Activated T-helper 1 cell treated with anti-CD3 and anti-CD28 coated beads, Interleukin-2, amount 50 U/mL, for 16 hours (primary cell): Measurements from ENCODE around the gene BEAN1.
"Not testable (repeated sequence)": the region's sequence is repeated elsewhere in the genome, so short reads cannot be mapped to it uniquely, and the experiment has no call there.

Experiments
- DNase-seq, 2 donors: peaks; one replicate each; pipeline ENCODE4 v3.0.0-alpha.2; 2020; ENCODE audit warnings: low read depth in 1 of 2, low spot score in 1 of 2

BEAN1 gene

GRCh38 chr16:66503612-66504011, 76.5 kb downstream of the BEAN1 start:
- DNase-seq: no peak

DNA sequence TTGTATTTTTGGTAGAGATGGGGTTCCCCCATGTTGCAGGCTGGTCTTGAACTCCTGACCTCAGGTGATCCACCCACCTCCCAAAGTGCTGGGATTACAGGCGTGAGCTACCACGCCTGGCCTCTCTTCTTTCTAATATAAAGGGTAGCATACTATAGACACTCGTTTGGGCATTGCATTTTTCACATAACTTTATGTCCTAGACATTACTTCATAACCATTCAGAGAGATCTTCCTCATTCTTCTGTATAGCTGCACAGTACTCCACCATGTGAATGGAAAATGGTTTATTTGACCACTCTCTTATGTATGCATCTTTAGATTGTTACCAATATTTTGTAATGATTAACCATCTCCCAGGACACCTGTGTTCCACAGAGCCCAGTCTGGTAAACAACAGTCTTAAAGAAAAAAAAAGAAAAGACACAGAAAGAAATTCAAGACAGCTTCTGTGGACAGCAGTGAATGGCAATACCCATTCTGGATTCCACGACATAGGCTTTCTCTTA, 80.7 kb downstream of the BEAN1 start:
- DNase-seq: no peak

DNA sequence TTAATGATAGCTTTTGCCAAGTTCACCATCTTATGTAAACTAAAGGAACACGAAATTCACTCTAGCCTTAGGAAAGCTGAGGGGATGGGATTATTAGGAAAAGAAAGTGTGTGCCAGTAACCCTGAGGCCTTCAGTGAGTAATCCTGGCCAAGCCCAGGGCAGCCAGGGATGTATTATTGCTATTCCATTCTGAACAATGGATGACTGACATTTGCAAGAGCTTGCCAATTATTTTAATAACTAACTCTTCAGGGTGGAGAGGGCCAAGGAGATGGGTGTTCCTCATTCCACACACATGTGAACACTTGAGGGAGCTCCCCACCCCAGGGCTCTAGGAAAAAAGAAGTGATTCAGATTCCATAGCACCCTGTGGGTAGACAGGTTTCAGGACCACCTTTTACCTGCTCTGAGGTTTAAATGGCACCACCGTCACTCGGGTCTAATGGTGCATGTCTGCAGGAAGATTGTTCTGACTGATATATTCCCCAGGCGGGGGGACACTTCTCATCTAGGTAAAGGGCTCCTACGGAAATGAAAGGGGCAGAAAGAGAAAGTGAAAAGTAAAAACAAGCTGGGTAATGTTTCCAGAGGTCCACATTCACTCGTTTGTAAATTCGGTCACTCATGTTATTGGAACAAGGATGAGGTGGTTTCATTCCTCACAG, 81.3 kb downstream of the BEAN1 start:
- no peak for DNase-seq

DNA sequence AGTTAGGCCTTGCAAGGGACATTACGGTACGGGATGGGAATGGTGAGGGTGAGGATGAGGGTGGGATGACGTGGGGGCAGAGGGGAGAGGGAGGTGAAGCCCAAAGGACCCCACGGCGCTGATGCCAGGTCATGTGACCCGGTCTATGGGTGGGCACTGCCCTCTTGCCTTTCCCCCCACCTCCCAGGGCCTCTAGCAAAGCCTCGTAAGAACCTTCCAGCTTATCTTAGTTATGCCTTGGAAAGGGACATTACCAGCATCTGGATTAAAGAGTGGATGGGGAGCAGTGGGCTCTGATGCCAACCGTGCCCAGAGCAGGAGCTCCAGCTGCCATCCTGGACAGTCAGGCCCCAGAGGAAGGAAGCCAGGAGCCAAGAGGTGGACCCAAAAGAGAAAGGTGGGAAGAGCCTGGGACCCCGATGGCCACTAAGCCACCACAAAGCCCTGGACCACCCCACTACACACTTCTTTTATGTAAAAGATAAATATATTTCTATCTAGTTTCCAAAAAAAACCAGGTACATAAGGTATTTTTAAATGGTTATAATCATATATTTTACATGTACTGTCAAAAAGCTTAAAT, 81.9 kb downstream of the BEAN1 start:
- no peak for DNase-seq

DNA sequence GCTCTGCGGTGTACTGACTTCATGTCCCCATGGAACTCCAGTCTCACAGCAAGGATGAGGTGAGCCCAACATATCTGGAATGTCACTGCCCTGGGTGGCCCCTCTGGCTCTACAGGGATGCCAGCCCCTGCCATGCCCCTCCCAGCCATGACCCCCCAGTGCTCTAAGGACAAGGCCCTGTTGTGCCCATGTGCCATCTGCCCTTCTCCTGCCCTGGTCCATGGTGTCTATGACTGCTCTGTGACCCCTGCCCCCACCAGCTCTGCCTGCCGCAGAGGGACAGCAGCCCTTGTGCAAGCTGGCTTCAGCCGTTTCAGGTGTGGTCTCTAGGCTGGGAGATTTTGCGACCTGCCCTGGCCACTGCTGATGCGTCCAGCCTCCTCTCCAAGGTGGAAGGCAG, 82.5 kb downstream of the BEAN1 start:
- no peak for DNase-seq

DNA sequence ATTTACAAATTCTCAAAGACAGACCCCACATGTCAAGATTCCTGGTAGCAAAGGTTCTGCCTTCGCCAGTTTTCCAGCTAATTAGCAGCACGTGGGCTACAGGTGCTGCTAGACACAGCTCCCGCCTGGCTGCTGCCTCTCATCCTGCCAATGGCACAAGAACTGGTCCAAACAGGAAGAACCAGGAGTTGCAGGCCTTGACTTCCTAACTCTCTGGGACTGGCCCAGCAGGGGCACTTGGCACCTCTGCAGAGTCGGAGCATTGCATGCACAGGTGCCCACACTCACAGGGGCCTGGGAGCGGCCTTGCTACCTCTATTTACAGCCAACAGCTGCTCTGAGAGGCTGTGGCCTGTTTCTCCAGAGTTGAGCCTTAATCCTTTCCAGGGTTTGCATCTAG, 83.2 kb downstream of the BEAN1 start:
- no peak for DNase-seq

- no peak for DNase-seq
These were observed 83.9 kb downstream of the BEAN1 start for GRCh38 chr16:66510711-66511601.

DNA sequence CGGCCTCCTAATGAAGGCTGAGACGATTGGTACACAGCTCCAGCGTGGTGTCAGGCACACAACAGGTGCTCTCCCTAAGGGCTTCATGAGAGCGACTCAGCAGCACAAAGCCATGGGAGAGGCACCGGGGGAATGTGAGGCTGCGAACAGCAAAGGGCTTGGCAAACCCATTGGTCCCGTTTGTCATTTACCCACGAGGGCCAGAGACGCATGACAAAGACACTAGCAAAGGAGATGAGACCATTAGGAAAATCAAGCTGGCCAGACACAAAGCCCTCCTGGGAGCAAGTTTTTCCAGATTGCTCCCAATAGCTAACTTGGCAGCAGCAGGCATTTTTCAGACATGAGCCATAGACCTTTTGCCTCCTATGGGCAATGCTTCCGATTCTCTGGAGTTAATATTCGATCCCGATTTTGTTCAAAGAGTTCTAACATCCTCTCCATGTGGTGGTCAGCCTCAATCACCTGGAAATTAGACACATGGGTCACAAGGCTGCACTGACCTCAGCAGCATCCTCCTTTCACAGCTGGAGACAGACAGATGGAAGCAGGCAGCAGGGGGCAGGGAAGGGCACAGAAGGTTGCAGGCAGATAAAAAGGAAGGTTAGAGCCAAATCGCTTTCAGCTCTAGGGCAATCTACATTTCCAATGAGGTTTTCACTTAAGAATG, 84.6 kb downstream of the BEAN1 start:
- no peak for DNase-seq

- DNase-seq: no peak
These were observed 85.4 kb downstream of the BEAN1 start for GRCh38 chr16:66512272-66513110.

DNA sequence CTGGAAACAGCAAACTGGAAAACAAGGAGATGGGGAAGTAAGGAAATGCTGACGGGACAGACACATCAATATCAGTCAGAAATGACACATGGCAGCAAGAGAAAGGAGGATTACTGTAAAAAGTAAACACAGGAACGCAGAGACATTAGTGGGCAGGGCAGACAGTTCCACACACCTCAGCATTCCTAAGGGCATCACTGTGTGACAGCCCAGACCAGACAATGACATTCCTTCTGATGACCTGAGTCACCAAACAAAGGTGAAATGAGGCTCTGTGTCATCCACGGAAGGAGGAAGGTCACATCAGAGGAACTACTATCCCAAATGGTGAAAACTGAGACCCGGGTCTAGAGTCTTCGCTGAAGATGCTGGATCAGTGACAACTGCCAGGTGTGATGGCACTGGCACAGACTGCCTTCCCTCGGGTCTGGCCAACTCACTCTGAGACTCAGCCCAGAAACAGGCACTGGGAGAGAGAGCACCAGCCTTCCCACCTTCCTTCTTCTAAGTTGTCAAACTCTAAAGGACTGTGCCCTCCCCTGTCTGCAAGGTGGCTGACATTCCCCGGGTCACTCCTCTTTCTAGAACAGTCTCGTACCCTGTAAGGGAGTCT, 86.1 kb downstream of the BEAN1 start:
- no peak for DNase-seq

- not testable (repeated sequence) for DNase-seq
These were observed 87.3 kb downstream of the BEAN1 start for GRCh38 chr16:66514391-66514790.

DNA sequence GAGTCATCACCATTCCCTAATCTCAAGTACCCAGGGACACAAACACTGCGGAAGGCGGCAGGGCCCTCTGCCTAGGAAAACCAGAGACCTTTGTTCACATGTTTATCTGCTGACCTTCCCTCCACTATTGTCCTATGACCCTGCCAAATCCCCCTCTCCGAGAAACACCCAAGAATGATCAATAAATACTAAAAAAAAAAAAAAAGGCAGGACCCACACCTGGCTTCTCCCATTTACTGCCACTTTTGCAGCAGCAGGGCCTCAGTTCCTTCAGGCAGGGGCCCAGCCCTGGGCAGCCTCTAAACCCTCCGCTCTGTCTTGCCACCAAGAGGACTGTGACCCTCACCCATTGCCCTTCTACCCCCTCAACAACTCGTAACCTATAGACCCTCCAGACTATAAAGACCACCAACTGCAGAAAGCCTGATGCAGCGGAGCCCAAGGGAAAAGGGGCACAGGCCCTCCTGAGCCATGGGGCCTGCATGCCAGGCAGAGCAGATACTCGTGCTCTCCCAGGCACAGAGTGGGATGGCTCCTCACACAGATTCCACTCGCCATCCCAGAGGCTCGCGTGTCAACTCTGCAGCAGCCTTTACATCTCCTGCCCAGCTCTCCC, 88.0 kb downstream of the BEAN1 start:
- DNase-seq: not testable (repeated sequence)

DNA sequence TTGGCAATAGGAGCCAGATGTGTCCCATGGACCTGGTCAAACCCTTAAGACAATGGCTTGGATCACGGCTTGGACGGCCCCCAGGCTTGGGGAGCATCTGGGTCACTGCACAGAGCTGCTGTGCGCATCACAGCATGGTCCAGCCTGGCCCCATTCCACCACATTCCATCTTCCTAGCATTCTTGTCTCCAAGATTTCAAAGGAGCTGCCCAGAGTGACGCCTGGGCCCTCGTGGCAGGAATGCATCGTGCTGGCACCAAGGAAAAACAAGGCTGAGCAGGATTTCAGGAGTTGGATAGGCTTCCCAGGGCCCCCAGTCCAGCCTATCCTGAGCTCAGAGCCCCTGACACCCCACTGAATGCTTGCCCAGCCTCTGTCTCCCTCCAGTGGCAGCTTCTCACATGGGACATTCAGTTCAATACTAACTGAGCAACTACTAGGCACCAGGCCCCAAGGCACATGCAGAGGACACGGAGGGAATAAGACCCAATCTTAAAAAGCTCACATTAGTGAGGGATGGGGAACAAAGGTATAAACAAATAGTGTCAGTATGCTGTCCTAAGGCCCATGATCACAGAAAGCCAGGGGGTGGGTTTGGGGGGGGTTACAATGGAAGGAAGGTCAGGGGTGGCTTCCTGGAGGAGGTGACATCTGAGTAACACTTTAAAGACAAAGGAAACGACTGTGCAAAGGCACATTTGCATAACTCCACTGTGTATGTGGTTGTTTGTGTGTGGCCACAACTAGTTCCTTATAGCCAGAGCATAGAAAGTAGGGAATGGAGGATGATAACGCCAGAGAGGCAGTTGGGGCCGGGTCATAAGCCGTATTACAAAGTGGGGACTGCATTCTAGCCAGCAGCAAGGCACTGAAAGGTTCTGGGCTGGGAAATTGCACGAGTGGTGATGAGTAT, 88.8 kb downstream of the BEAN1 start:
- no peak for DNase-seq

DNA sequence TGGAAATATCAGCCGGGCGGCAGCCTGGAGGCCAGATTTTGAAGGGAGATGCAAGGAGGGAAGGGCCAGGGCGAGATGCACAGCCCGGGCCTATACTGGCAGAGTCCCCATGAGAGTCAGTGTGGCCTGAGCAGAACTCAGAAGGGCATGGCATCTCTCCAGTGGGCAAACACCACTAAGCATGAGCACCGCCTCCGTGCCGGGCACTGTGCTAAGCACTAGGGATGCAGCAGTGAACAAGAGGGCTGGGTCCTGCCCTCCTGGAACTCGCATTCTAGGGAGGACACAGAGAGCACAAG, 89.4 kb downstream of the BEAN1 start:
- no peak for DNase-seq

- DNase-seq: peak; percentile 55 to 58
These were observed 89.9 kb downstream of the BEAN1 start for GRCh38 chr16:66516808-66517585.

GRCh38 chr16:66517586-66518263, 90.6 kb downstream of the BEAN1 start:
- DNase-seq: no peak
